H1 (cell line): Measurements from ENCODE around the gene LRRC4C. TPM values are rescaled to one million over a fixed set of nuclear protein-coding genes. Genes with fewer than 3 reads are reported as not detected.

Experiments used
- BCL11A ChIP-seq, 2 experiments: IDR thresholded peaks; one replicate each; pipeline ENCODE4 v1.6.1; 2011; ENCODE audit warnings: low read depth in 2 of 2, low read length in 2 of 2, mild to moderate bottlenecking in 2 of 2
- RFX5 ChIP-seq: IDR thresholded peaks from 2 replicates; pipeline ENCODE4 v1.6.1; 2011; ENCODE audit warnings: low read depth, low read length, improper control_type of control experiment, borderline replicate concordance
- YY1 ChIP-seq: IDR thresholded peaks from 2 replicates; pipeline ENCODE4 v1.6.1; 2011; ENCODE audit warnings: low read depth, mild to moderate bottlenecking, low read length
- polyA plus RNA-seq, 7 experiments: library from polyadenylated mRNA; depleted of rRNA in 3 of 7; stranded (reverse) in 5 of 7; unstranded in 2 of 7; fragments of >200 nt in 5 of 7; fragments of 200-250 nt in 2 of 7; gene quantifications; 1 replicate in 5 of 7; 2 replicates in 1 of 7; 4 replicates in 1 of 7; pipeline versions ENCODE4 v1.2.1 to v1.2.3, GENCODE V29; 2011 to 2013; ENCODE audit warnings: missing spikeins in 2 of 7, mixed read lengths in 2 of 7
- total RNA-seq: library from RNA; stranded (reverse); fragmentation: NEBNext Ultra II Directional; extraction: Animal tissue kit (Norgen Biotek cat#: 25700); gene quantifications from 2 replicates; pipeline ENCODE4 v1.2.1, GENCODE V29; 2021

The LRRC4C gene
- total and polyA plus RNA-seq, 2 of the 8 experiments (the other 6 are each of a cell fraction or from before 2014, with no cell fraction given): 0.23 to 2.2 TPM

GRCh38 chr11:40203606-40204005 is 1255.8 kb downstream of the LRRC4C start (continued):
- TF ChIP-seq RFX5 (no peak), BCL11A (IDR thresholded peaks at IDR 0.05; ENCODE audit: low read depth in 2 of 2, low read length in 2 of 2) (no peak), YY1 (no peak)
